Suppressor macrophage treated with lipopolysaccharide for 1 hour (primary cell): ENCODE measurements around the gene RADIL.

Source experiments
- DNase-seq, 3 donors: peaks; one replicate each; pipeline ENCODE4 v3.0.0-alpha.2; 2020 to 2022

The RADIL gene

GRCh38 chr7:4791738-4792536, 91.6 kb downstream of the RADIL start:
- peak; percentile 79 to 93 (median 84) for DNase-seq

DNA sequence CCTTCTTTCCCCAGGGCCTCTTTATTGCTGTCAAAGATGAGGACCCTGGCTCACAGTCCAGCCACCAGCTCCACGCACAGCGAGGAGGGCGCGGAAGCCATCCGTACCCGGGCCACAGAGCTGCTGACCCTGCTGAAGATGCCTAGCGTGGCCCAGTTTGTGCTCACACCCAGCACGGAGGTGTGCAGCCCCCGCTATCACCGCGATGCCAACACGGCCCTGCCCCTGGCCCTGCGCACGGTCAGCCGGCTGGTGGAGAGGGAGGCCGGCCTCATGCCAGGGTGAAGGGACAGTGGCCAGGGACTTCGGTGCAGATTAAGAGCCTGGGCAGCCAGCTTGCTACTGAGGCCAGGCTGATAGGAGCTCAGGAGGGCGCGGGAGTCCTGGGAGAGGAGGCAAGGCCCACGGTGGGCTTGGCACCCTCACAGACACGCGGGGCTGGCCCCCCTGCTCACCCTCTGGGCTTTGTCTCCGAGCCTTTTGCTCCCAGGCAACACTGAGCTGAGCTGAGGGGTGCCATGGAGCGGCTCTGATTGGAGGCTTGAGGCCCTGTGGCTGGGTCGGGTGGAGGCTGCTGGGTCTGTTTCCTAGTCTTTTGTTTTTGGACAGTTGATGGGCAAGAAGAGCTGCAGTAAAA, 92.3 kb downstream of the RADIL start:
- DNase-seq = no peak

DNA sequence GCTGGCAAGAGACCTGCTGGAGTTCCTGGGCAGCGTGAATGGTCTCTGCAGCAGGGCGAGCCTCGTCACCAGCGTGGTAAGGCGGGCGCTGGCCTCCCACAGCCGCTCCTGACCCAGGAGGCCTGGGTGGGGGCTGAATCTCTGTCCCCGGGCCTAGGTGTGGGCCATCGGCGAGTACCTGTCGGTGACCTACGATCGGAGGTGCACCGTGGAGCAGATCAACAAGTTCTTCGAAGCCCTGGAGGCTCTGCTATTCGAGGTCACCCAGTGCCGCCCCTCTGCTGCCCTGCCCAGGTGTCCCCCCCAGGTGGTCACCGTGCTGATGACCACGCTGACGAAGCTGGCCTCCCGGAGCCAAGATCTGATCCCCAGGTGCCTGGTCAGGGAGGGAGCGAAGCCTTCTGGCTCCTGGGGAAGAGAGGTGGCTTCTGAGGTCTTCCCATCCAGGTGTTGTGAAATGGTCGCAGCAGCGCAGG, 93.0 kb downstream of the RADIL start:
- no peak for DNase-seq

GRCh38 chr7:4790078-4790465, 93.4 kb downstream of the RADIL start:
- DNase-seq = no peak

DNA sequence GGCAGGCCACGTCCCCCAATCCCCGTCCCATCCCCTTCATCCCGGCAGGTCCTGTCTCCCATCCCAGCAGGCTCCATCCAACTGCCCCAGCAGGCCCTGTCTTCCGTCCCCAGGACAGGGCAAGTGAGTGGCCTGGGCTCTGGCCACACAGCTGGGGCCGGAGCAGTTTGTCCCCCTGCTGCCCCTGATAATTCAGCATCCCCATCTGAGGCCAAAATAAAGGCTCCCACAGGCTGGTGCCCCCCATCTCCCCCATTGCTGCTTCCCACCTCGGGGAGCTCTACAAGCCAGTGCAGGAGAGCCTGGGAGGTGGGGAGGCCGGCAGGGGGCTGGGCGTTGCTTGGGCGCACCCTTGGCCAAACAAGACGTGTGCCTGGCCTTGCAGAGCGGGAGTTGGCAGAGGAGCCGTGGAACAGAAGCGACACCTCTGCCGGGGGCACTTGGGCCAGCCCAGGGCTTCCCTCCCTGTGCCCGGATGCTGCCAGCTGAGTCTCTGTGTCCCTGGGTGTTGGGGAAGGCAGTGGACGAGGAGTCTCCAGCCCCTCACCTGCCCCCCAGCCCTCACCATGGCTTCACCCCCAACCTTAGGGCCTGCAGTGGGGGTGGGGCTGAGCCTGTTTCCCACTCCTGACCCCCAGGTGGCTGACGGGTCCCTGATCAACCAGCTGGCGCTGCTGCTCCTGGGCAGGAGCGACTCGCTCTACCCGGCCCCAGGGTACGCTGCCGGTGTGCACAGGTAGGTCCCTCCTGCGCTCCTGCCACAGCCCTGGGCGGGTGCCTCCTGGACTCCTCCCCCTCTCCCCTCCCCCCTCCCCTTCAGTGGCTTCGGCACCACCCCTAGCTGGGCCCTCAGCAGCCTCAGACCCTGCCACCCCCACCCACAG, 94.1 kb downstream of the RADIL start:
- DNase-seq = no peak

DNA sequence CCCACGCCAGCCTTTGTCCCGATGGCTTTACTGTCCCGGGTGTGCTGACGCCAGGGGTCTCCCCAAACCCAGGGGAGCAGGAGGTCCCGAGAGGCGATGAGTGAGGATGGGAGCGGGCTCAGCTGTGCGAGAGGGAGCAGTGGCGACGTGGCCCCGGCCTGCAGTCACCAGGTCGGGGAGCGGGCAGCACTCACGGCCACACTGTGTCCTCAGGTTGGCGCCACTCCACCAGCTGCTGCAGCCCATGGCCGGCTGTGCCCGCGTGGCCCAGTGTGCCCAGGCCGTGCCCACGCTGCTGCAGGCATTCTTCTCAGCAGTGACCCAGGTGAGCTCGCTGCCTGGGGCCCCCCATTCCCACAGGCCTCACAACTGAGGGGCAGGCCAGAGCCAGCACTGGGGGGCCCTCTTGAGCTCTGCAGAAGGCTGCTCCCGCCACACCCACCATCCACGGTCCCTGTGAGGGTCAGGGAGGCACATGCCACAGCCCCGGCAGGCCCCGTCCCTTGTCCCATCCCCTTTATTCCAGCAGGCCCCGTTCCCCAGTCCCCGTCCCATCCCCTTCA, 94.8 kb downstream of the RADIL start:
- DNase-seq = no peak

GRCh38 chr7:4787947-4788626, 95.4 kb downstream of the RADIL start:
- DNase-seq = no peak

DNA sequence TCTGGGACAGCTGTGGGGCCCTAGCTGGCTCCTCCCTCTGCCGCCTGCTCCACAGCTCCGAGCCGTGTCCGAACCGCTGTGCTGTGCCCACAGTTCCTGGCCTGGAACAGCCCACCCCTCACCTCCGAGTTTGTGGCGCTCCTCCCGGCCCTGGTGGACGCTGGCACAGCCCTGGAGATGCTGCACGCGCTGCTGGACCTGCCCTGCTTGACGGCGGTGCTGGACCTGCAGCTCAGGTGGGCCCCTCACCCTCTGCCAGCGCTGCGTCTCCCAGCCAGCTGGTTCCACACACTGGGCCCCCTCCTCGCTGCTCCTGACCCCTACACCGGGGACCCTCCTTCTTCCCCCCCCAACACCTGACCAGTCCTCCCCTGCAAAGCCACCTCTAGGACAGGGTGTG, 96.0 kb downstream of the RADIL start:
- no peak for DNase-seq

DNA sequence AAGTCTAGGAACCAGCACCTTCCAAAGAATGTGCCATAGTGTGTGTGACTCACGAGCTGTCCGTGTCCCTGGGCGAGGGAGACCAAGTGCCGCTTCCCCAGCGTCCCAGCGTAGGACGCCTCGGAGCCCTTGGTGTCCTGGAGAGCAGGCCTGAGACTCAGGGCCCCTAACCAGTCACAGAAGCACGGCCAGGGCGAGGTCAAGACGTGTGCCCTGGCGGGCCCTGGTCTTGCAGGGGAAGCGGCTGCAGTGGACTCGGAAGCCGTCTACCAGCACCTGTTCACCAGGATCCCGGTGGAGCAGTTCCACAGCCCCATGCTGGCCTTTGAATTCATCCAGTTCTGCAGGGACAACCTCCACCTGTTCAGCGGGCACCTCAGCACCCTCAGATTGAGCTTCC, 97.5 kb downstream of the RADIL start:
- no peak for DNase-seq

DNA sequence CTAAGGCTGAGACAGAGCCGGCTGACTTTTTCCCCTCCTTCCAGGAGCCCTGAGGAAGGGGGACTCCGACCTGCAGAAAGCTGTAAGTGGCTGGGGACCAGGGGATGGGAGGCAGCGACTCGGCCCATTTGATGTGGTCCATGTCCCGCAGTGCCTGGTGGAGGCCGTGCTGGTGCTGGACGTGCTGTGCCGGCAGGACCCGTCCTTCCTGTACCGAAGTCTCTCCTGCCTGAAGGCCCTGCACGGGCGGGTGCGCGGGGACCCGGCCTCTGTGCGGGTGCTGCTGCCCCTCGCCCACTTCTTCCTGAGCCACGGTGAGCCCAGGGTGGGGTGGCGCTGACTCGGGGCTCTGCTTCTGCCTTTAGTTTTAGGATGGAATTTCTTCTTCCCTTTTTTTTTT, 98.1 kb downstream of the RADIL start:
- DNase-seq = no peak

DNA sequence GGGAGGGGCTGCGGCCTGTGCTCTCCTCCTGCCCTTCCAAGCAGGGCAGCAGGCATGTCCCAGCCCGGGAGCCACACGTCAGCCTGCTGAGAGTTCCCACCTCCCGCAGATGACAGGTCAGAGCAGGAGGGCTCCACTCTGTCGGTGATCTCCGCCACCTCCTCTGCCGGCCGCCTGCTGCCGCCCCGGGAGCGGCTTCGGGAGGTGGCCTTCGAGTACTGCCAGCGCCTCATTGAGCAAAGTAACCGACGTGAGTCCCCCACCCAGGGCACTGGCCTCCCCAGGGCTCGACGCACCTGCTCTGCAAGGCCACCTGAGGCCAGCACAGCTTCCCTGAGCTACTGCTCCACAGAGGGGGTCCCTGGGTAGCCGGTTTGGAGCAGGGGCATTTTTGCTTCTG, 98.7 kb downstream of the RADIL start:
- no peak for DNase-seq

GRCh38 chr7:4783762-4784351, 99.7 kb downstream of the RADIL start:
- DNase-seq = no peak

DNA sequence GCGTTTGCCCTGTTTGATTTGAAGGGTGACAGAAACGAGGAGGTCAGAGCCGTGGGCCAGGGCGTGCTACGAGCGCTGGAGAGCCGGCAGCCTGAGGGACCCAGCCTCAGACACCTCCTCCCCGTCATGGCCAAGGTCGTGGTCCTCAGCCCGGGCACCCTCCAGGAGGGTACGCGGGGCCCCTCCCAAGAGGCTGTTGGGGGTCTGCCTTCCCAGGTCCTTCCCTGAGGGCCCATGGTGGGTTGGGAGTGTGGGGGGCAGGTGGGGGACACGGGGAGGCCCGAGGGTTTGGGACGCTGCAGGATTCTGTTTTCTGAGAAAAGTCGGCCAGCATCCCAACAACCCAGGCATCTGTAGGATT, 100.2 kb downstream of the RADIL start:
- no peak for DNase-seq

- DNase-seq = no peak
Observed at GRCh38 chr7:4782333-4783291, 100.9 kb downstream of the RADIL start.

- DNase-seq = no peak
Observed at GRCh38 chr7:4781366-4782069, 102.0 kb downstream of the RADIL start.

DNA sequence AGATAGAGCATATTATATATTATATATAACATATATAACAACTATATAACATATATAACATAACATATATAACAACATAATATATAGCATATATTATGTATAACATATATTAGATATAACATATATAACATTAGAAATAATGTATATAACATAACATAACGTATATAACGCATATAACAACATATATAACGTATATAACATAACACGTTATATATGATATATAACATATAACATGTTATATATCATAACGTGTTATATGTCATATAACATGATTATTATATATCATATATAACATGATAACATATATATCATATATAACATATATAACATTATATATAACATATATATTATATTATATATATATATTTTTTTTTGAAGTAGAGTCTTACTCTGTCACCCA, 104.4 kb downstream of the RADIL start:
- DNase-seq = no peak

DNA sequence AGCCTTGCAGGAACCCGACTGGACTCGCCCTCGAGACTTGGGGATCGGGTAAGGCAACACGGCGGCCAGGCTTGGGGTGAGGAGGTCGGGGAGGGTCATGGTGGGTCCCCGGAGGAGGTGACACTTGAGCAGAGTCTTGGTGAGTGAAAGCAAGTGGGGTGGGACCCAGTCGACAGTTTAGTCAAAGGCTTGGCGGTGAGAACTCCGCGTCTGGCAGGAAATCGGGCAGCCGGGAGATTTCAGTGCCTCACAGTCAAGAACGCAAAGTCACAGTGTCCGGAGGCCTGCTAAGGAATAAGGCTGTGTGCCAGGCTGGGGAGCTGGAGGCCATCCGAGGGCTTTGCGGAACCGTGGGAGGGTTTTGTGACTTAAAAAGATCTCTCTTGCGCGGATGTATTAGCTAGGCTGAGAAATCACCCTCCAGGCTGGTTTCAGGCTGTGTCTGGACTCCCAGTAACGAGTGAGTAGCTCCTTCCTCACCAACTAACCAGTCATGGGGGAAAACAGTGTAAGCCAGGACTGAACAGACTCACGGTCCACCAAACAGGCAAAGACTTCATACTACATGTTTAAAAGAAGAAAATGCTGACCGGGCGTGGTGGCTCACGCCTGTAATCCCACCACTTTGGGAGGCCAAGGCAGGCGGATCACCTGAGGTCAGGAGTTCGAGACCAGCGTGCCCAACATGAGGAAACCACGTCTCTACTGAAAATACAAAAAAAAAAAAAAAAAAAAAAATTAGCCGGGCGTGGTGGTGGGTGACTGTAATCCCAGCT, 107.5 kb downstream of the RADIL start:
- peak; percentile 74 to 85 (median 79) for DNase-seq

DNA sequence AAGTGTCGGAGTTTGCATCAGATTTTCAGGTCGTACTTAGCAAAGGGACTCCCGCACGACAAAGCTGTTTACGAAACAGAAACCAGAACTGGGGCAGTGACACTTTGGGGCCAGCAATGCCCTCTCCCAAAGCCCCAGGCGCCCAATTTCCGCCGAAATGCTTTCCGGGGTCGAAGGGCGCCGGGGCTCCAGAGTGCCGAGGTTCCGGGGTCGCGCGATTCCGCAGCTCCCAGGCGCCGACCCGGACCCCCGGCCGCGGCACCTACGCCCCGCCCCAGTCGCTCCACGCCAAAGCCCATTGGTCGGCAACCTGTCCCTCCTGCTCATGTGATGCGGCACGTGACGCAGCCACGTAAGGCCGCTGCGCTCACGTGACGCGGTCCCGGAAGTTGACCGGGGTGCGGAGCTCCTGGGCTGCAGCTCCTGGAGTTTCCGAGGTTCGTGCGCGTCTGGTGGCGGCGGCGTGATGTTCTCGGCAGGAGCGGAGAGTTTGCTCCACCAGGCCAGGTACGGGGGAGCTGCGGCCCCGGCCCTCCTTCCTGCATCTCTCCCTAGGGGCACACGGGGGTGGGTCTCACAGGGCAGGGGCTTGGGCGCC, 108.2 kb downstream of the RADIL start, which contains the start of gene AP5Z1:
TSS of gene AP5Z1 (plus strand) at position 374 of the 598 bp plus-strand sequence. CDS start at position 467, 93 bp downstream.
- peak; percentile 98 for DNase-seq
